Stimulated activated effector memory CD8-positive, alpha-beta T cell treated with anti-CD3 and anti-CD28 coated beads, Interleukin-12 subunit alpha, Interleukin-12 subunit beta, amount 100 ng/mL, for 72 hours (primary cell): ENCODE data around the gene IKBKE.
A peak's percentile ranks its signal among the peaks of the same experiment; 100 is the strongest.

ENCODE experiments used
- ATAC-seq: fragments of 150-1000 bp; cut with Tn5 transposase; 2 replicates; pipeline ENCODE4 v1.10.0; 2021
- DNase-seq, 2 donors: peaks; one replicate each; pipeline ENCODE4 v3.0.0; 2021 to 2022; ENCODE audit warnings: low spot score in 2 of 2
- H3K27ac Mint-ChIP-seq: one replicate; pipeline ENCODE4 v1.8.0; 2022; ENCODE audit warnings: mild to moderate bottlenecking, mixed read lengths
- H3K36me3 Mint-ChIP-seq: one replicate; pipeline ENCODE4 v1.8.0; 2022; ENCODE audit warnings: mild to moderate bottlenecking, mixed read lengths
- H3K4me1 Mint-ChIP-seq: one replicate; pipeline ENCODE4 v1.8.0; 2022; ENCODE audit warnings: mixed read lengths
- H3K4me3 Mint-ChIP-seq: one replicate; pipeline ENCODE4 v1.8.0; 2022; ENCODE audit warnings: mild to moderate bottlenecking, mixed read lengths
- H3K9me3 Mint-ChIP-seq: one replicate; pipeline ENCODE4 v1.8.0; 2022; ENCODE audit warnings: mixed read lengths

Gene IKBKE

GRCh38 chr1:206447422-206447765 is 22.9 kb upstream of the IKBKE start:
- ATAC-seq (no peak), DNase-seq (no peak)
- Mint-ChIP-seq H3K9me3 (no peaks in the 10 kb centered on the region), H3K36me3 (peaks cover 56% of the 10 kb centered on the region), H3K27ac (no peak overlapping the region), H3K4me3 (no peak overlapping the region), H3K4me1 (no peaks in the 10 kb centered on the region)

DNA sequence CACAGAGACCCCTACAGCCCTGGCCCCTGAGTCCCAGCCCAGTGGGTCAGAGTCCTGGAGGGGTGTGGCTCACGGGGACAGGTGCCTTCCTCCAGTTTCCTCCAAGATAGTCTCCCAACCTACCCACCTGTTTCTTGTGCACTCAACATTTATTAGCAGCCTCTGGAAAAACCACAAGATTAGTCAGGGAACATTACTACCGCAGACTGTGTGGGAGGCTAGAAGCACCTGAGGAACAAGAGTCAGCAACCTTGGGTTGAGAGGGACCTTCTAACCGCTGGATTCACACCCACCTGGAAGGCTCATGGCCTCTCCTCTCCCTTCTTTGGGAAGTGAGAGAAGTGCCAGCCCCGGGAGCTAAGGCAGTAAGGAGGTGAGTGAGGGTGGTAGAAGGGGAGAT is 22.5 kb upstream of the IKBKE start:
- DNase-seq (no peak), ATAC-seq (no peak)
- H3K27ac Mint-ChIP-seq, result peak overlapping the region; percentile 22
- H3K4me1 Mint-ChIP-seq, result no peaks in the 10 kb centered on the region
- H3K9me3 Mint-ChIP-seq, result no peaks in the 10 kb centered on the region
- H3K36me3 Mint-ChIP-seq, result peaks cover 60% of the 10 kb centered on the region
- no peak overlapping the region for H3K4me3 Mint-ChIP-seq

DNA sequence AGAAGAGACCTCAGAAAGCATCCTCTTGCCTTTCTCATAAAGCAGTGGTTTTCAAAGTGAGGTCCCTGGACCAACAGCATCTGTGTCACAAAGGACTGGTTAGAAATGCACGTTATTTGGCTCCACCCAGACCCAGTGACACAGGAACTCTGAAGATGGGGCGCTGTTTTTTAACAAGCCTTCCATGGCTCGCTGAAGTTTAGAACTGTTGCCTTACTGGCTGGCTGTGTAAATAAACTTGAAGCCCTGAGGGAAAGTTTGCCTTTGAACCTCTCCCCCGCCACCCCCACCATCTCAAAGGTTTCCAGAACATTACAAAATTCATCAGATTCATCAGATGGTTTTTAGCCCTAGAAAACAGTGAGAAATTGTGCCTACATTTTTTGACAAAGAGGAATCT is 21.8 kb upstream of the IKBKE start:
- Mint-ChIP-seq H3K4me1 (no peaks in the 10 kb centered on the region), H3K4me3 (no peak overlapping the region), H3K9me3 (no peaks in the 10 kb centered on the region), H3K36me3 (peaks cover 59% of the 10 kb centered on the region), H3K27ac (no peak overlapping the region)
- ATAC-seq (no peak), DNase-seq (no peak)

- no peak for DNase-seq
- no peak overlapping the region for H3K27ac Mint-ChIP-seq
- no peaks in the 10 kb centered on the region for H3K4me1 Mint-ChIP-seq
These were observed 20.7 kb upstream of the IKBKE start for GRCh38 chr1:206449565-206449964.

DNA sequence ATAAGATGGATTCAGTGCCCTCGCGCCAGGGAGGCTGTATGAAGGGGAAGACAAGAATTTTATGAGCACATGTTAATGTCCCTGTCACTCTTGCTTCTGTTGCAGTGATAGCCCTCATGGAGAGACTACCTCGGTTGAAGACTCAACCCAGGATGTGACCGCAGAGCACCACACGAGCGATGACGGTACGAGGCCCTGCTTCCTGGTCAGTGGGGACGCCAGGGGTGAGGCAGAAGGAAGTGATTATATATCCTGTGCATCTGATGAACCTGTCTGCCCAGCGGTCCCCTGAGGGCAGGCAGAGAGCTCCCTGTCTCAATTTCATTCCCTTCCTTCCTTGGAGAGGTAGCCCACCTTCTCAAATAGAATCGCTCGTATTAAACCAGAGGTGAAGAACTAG is 20.0 kb upstream of the IKBKE start:
- no peaks in the 10 kb centered on the region for H3K9me3 Mint-ChIP-seq
- H3K27ac Mint-ChIP-seq, result no peak overlapping the region
- H3K4me3 Mint-ChIP-seq, result no peak overlapping the region
- peaks cover 56% of the 10 kb centered on the region for H3K36me3 Mint-ChIP-seq
- DNase-seq, result no peak
- ATAC-seq, result no peak
- H3K4me1 Mint-ChIP-seq, result no peaks in the 10 kb centered on the region

More at GRCh38 chr1:206449565-206449964, 20.7 kb upstream of the IKBKE start:
- no peak overlapping the region for H3K4me3 Mint-ChIP-seq
- peaks cover 57% of the 10 kb centered on the region for H3K36me3 Mint-ChIP-seq
- no peak for ATAC-seq
- no peaks in the 10 kb centered on the region for H3K9me3 Mint-ChIP-seq

DNA sequence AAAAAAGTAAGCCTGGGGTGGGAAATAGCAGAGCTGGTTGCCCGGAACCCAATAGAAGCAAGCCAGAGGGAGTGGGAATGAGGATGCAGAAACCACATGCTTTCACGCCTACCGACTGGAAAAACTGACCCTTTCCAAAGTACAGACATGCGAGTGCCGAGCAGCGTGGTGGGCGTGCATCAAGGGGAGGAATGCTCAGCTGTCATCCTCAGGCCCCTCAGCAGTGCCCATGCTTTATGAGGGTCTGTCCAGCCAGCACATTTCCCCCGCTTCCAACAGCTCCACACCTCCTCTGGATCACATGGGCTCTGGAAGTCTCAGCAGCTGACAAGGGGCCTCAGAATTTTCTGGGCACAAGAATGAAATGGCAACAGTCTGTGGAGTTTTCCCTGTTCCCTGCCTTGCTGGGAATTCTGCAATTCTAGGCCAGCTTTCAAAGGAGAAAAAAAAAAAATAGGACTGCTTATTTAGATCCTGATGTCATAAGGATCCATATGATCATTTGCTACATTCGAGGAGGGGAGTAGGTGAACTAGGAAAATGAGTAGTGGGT is 19.1 kb upstream of the IKBKE start:
- Mint-ChIP-seq H3K9me3 (no peaks in the 10 kb centered on the region), H3K36me3 (peaks cover 50% of the 10 kb centered on the region), H3K4me3 (no peak overlapping the region), H3K27ac (no peak overlapping the region), H3K4me1 (peaks cover 2% of the 10 kb centered on the region)
- DNase-seq (no peak), ATAC-seq (no peak)

DNA sequence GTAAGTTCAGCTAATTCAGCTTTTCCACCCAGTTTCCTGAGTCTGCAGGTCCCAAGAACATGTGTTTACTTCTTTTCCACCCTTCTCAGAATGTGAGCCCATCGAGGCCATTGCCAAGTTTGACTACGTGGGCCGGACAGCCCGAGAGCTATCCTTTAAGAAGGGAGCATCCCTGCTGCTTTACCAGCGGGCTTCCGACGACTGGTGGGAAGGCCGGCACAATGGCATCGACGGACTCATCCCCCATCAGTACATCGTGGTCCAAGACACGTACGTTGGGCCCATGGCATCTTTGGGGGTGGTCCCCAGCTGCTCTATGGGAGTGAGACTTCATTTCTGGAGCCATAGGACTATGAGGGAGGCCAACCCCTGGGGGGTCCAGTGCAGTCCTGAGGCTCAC is 17.2 kb upstream of the IKBKE start:
- Mint-ChIP-seq H3K4me3 (no peak overlapping the region), H3K9me3 (no peaks in the 10 kb centered on the region), H3K36me3 (peaks cover 50% of the 10 kb centered on the region), H3K4me1 (peaks cover 15% of the 10 kb centered on the region), H3K27ac (no peak overlapping the region)
- DNase-seq (no peak), ATAC-seq (no peak)

DNA sequence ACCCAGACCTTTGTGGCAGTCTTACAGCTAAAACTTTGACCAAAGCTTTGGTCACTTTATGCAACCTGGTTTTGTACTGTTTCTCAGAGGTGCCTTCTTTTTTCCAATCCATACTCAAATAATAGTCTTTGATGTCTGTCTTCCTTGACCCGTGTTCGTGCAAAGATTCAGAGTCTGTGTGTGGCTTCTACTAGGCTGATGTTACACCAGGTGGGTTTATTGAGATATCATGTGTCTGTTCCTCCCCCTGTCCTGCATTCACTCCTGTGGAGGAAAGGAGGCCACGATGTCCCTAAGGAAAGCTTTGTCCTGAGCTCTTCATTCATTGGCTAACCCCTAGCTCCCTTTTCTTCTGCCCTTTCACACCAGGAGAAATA is 15.0 kb upstream of the IKBKE start:
- Mint-ChIP-seq H3K9me3 (no peaks in the 10 kb centered on the region), H3K27ac (no peak overlapping the region), H3K36me3 (peaks cover 34% of the 10 kb centered on the region), H3K4me1 (peaks cover 15% of the 10 kb centered on the region), H3K4me3 (no peak overlapping the region)
- DNase-seq (no peak), ATAC-seq (no peak)

DNA sequence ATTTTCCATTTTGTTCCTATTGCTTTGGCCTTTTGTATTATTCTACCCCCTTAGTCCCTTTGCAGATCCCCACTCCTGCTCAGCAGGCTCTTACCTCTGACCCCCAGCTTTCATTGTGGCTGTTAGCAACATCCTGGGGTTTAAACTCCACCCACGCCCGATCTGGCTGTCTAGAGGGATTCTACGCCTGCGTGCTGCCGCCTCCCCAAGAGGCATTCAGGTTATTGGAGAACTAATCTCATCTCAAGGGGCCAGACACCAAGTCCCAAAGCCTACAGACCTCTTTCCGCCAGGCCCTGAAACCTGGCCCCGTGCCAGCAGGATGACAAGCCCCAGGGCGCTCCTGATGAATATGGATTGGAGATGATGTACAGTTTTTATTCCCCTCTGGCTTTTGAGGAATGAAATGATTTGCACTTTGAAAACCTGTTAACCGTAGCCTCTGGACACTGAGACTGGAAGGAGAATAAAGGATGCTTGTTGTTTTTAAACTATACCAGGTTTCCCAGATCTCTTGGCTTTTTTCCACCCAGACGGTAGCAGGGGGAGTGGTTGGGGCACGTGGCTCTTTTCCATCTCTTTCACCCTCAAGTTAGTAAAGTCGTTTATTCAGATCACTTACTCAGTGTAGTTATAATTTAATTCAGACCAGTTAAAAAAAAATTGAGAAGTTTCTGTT is 14.5 kb upstream of the IKBKE start:
- DNase-seq (no peak), ATAC-seq (no peak)
- H3K4me3 Mint-ChIP-seq, result no peak overlapping the region
- H3K36me3 Mint-ChIP-seq, result peaks cover 30% of the 10 kb centered on the region
- H3K4me1 Mint-ChIP-seq, result peaks cover 15% of the 10 kb centered on the region
- H3K9me3 Mint-ChIP-seq, result no peaks in the 10 kb centered on the region
- H3K27ac Mint-ChIP-seq, result no peak overlapping the region

DNA sequence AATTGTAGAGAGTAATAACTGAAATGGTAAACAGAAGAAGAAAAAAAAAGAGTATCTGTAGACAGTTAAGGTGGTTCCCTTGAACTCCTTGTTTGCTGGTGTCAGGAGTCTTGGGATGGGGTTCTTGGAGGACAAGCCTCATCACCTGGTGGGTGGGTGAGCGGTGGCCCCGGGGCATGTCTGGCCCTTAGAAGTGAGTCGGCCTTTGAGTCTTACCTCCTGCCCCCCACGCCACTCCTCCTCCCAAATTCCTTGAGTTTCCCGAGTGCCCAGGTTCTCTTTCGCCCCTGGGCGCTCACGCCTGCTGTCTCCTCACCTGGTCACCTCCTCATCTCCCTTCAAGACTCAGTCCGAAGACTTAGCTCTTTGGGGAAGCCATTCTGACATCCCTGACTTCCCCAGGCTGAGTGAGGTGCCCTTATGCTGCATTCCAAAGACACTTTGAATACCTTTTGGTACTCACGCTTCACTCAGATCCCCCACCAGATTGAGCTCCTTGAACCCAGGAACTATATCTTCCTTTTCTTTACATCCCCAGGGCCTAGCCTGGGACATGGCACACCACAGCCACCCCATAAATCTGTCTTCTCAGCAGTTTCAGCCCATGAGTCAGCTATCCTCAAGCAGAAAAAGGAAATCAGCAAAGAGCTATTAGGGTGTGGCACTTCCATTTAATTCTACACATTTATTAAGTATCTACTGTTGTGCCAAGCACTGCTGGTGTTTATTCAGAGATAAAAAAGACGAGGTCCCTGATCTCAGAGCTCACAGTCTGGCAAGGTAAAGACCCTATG is 13.5 kb upstream of the IKBKE start:
- Mint-ChIP-seq H3K4me3 (no peak overlapping the region), H3K36me3 (peaks cover 20% of the 10 kb centered on the region), H3K9me3 (no peaks in the 10 kb centered on the region), H3K27ac (peak overlapping the region; percentile 67), H3K4me1 (peaks cover 15% of the 10 kb centered on the region)
- ATAC-seq (peak; percentile 24), DNase-seq (no peak)

DNA sequence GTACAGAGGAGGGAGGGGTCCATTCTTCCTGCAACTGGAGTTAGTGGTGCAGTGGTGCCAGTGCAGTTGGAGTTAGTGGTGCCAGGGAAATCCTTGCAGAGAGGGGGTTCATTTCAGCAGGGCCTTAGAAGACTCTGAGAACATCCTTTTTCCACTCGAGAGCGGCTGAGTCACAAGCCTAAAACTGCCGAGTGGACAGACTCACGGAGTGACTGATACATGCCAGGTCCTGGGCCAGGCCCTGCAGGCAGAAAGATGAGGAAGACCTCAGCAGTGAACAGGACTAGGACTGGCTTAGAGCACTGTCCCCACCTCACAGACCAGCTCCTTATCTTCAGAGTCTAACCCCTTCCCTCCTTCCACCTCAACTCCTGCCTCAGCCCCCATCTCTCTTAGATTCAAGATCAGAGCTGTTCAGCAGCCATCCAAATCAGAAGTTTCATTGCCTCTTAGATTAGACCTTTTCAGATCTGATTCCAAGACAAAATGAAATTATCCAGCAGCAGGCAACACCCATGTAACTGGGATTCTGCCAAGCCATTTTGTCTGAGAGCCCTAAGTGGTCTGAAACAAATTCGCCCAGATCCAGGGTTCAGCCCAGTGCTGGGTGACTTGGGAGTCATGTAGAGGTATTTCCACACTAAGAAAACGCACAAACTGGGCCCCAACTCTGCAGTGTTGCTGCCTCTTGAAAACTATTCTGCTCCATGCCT is 12.7 kb upstream of the IKBKE start:
- Mint-ChIP-seq H3K9me3 (no peaks in the 10 kb centered on the region), H3K4me1 (peaks cover 15% of the 10 kb centered on the region), H3K4me3 (no peak overlapping the region), H3K36me3 (peaks cover 12% of the 10 kb centered on the region), H3K27ac (peak overlapping the region; percentile 67)
- no peak for DNase-seq
- peak; percentile 62 for ATAC-seq

GRCh38 chr1:206459703-206460102 is 10.6 kb upstream of the IKBKE start:
- H3K9me3 Mint-ChIP-seq, result no peaks in the 10 kb centered on the region
- H3K36me3 Mint-ChIP-seq, result no peaks in the 10 kb centered on the region
- no peak overlapping the region for H3K4me3 Mint-ChIP-seq
- peak overlapping the region; percentile 14 for H3K27ac Mint-ChIP-seq
- peaks cover 29% of the 10 kb centered on the region for H3K4me1 Mint-ChIP-seq
- DNase-seq (no peak), ATAC-seq (no peak)

- no peak overlapping the region for H3K4me3 Mint-ChIP-seq
- H3K9me3 Mint-ChIP-seq, result no peaks in the 10 kb centered on the region
- no peak overlapping the region for H3K27ac Mint-ChIP-seq
- H3K36me3 Mint-ChIP-seq, result no peaks in the 10 kb centered on the region
- ATAC-seq (no peak), DNase-seq (no peak)
- H3K4me1 Mint-ChIP-seq, result peaks cover 39% of the 10 kb centered on the region
These were observed 9.3 kb upstream of the IKBKE start for GRCh38 chr1:206460836-206461426.

DNA sequence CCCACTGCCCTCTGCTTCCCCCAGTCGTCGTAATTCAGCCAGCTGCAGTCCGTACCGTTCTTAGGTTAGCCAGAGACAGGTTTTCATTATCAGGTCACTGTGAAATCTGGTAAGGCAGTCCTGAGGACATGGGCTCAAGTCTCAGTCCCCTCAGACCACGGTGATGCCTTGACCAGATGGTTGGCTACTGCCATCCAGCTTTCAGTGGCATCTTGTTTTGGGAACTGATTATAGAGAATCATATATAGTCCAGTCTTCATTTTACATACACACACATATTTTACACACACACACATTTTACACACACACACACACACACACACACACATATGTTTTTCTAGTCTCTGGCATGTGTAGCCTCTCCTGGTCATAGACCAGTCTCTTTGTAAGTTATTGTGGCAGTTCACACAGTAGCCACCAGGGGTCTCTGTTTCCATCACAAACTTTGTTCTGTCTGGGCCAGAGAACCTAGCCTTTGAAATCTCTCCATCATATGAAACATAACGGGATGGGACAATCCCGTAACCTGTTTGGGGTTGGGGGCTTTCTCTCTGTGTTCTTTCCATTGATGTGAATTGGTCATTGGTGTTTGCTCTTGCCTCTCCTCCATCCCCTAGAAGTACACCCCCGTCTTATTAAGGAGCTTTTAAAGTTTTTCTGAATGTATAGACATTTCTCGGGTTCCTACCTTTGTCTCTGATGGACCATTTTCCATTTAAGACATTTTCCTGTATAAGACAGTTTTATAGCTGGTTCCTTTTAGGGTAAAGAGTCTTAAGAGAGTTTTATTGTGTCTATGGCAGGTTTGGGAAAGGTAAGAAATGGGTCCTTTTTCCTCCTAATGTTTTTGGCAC is 8.4 kb upstream of the IKBKE start:
- Mint-ChIP-seq H3K4me1 (peaks cover 40% of the 10 kb centered on the region), H3K4me3 (no peak overlapping the region), H3K9me3 (no peaks in the 10 kb centered on the region), H3K36me3 (no peaks in the 10 kb centered on the region), H3K27ac (peak overlapping the region; percentile 48)
- peak; percentile 59 to 86 for DNase-seq
- ATAC-seq, result peak; percentile 66
